Measurements from ENCODE around the gene POLDIP2. TPM values are rescaled to one million over a fixed set of nuclear protein-coding genes. Genes with fewer than 3 reads are reported as not detected.

Gene POLDIP2
- total and polyA plus RNA-seq, 2 donors from 2014 or later: 84.9 to 174 TPM

GRCh38 chr17:28405632-28406472 lies 48.5 kb upstream of the POLDIP2 start, which contains the start of gene SLC46A1:
SLC46A1 (minus strand) TSS chr17:28406212; CDS start chr17:28406114, 98 bp downstream.
- TF ChIP-seq, protein P1, sequence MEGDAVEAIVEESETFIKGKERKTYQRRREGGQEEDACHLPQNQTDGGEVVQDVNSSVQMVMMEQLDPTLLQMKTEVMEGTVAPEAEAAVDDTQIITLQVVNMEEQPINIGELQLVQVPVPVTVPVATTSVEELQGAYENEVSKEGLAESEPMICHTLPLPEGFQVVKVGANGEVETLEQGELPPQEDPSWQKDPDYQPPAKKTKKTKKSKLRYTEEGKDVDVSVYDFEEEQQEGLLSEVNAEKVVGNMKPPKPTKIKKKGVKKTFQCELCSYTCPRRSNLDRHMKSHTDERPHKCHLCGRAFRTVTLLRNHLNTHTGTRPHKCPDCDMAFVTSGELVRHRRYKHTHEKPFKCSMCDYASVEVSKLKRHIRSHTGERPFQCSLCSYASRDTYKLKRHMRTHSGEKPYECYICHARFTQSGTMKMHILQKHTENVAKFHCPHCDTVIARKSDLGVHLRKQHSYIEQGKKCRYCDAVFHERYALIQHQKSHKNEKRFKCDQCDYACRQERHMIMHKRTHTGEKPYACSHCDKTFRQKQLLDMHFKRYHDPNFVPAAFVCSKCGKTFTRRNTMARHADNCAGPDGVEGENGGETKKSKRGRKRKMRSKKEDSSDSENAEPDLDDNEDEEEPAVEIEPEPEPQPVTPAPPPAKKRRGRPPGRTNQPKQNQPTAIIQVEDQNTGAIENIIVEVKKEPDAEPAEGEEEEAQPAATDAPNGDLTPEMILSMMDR (IDR thresholded peaks at IDR 0.05; ENCODE audit: borderline replicate concordance, extremely low read depth, insufficient read depth): no peak
- peak; percentile 65 to 83 (median 76) for DNase-seq
- H3K27me3 ChIP-seq (ENCODE audit: control insufficient read depth, insufficient read depth, low read length): no peaks in the 10 kb centered on the region
- intact Hi-C loops (cut with DNase I): no loop called here
- FAIRE-seq: no peak
- H3K4me1 ChIP-seq (ENCODE audit: control insufficient read depth in 2 of 3, insufficient read depth in 2 of 3, low read depth in 1 of 3, low read length in 3 of 3): peaks cover 0 to 11% (median 0%) of the 10 kb centered on the region in 3 donors
- peak within 1 kb of the TSS; percentile 49 to 59 (median 53) for H3K4me3 ChIP-seq (ENCODE audit: low read length in 3 of 3)
- H3K9ac ChIP-seq (ENCODE audit: low read length in 3 of 3): peak within 1 kb of the TSS in 2 of 3 donors; percentile 21 to 22
- H3K9me3 ChIP-seq (ENCODE audit: control insufficient read depth in 2 of 3, insufficient read depth in 1 of 3, low read length in 3 of 3): no peaks in the 10 kb centered on the region
- no peak within 1 kb of the TSS for H3K27ac ChIP-seq (ENCODE audit: low read depth in 2 of 2, low read length in 2 of 2)
- no peaks in the 10 kb centered on the region for H3K36me3 ChIP-seq (ENCODE audit: control insufficient read depth in 2 of 3, insufficient read depth in 3 of 3, low read length in 3 of 3)

- Histone ChIP-seq H3K36me3 (ENCODE audit: control insufficient read depth in 2 of 3, insufficient read depth in 3 of 3, low read length in 3 of 3) (no peaks in the 10 kb centered on the region), H3K27ac (ENCODE audit: low read depth in 2 of 2, low read length in 2 of 2) (no peak overlapping the region), H3K4me1 (ENCODE audit: control insufficient read depth in 2 of 3, insufficient read depth in 2 of 3, low read depth in 1 of 3, low read length in 3 of 3) (peaks cover 0 to 11% (median 0%) of the 10 kb centered on the region in 3 donors), H3K9me3 (ENCODE audit: control insufficient read depth in 2 of 3, insufficient read depth in 1 of 3, low read length in 3 of 3) (no peaks in the 10 kb centered on the region), H3K27me3 (ENCODE audit: control insufficient read depth, insufficient read depth, low read length) (no peaks in the 10 kb centered on the region), H3K4me3 (ENCODE audit: low read length in 3 of 3) (peak overlapping the region; percentile 48 to 59 (median 53)), H3K9ac (ENCODE audit: low read length in 3 of 3) (peak overlapping the region in 2 of 3 donors; percentile 21 to 22)
- TF ChIP-seq, protein P1 (IDR thresholded peaks at IDR 0.05; ENCODE audit: borderline replicate concordance, extremely low read depth, insufficient read depth): no peak
- DNase-seq: no peak
- no peak for FAIRE-seq
- intact Hi-C loops (cut with DNase I): no loop called here
These were observed 47.7 kb upstream of the POLDIP2 start for GRCh38 chr17:28404812-28405570.

DNA sequence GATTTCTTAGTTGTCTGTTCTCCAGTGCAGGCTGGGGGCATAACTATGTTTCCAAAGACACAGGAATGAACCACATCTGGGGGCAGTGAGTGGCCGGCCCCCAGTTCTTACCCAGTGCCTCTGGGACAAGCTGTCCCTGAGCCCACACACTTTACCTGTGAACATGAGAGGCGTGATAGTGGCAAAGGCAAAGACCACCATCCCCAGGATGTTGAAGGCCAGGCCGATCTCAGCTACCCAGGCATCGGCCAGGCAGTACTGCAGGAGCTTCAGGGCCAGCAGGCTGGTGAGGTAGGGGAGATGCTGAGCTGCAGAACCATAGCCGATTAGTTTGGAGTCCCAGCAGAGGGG lies 47.1 kb upstream of the POLDIP2 start:
- Histone ChIP-seq H3K36me3 (ENCODE audit: control insufficient read depth in 2 of 3, insufficient read depth in 3 of 3, low read length in 3 of 3) (no peaks in the 10 kb centered on the region), H3K4me1 (ENCODE audit: control insufficient read depth in 2 of 3, insufficient read depth in 2 of 3, low read depth in 1 of 3, low read length in 3 of 3) (peaks cover 0 to 11% (median 0%) of the 10 kb centered on the region in 3 donors), H3K27ac (ENCODE audit: low read depth in 2 of 2, low read length in 2 of 2) (no peak overlapping the region), H3K27me3 (ENCODE audit: control insufficient read depth, insufficient read depth, low read length) (no peaks in the 10 kb centered on the region), H3K4me3 (ENCODE audit: low read length in 3 of 3) (peak overlapping the region in 1 of 3 donors; percentile 59), H3K9me3 (ENCODE audit: control insufficient read depth in 2 of 3, insufficient read depth in 1 of 3, low read length in 3 of 3) (no peaks in the 10 kb centered on the region), H3K9ac (ENCODE audit: low read length in 3 of 3) (peak overlapping the region in 1 of 3 donors; percentile 12)
- no peak for DNase-seq
- TF ChIP-seq, protein P1 (IDR thresholded peaks at IDR 0.05; ENCODE audit: borderline replicate concordance, extremely low read depth, insufficient read depth): no peak
- no peak for FAIRE-seq
- intact Hi-C loops (cut with DNase I): no loop called here

All from kidney (tissue), 14 donors.